NCI-H446 treated with DMSO at 0.1 percent for 48 hours (cell line): ENCODE results near the gene SLC25A22.

Source experiments
- DNase-seq: peaks from one replicate; lab custom pipeline; 2025; lab: John Stamatoyannopoulos, UW

The SLC25A22 gene

GRCh38 chr11:788953-789940, 8.8 kb downstream of the SLC25A22 start:
- no peak for DNase-seq

GRCh38 chr11:788009-788640, 10.0 kb downstream of the SLC25A22 start:
- DNase-seq: no peak

DNA sequence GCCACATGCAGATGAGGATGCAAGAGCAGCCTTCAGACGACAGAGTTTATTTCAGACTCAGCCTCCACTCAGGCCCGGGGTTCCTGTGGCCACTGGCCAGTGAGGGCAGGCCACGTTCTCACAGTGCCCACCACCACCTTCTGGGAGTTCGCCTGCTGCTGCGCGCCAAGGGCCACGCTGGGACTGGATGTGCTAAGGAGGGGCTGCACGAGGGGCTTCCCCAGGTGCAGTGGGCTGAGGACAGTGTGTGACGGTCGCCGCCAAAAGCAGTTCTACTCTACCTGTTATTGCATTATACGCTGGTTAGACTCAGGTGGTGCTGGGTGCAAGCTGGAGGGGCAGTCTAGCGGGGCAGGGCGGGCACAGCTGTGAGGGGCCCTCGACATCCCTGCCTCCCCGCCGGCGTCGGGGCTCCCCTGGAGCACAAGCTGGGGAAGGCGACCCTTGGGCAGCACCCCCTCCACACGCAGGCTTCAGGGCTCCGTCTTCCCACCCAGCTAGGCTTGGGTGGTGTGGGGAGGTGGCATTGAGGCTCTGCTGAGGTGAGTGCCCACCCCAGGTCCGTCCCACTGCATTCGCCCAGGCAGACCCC, 10.9 kb downstream of the SLC25A22 start:
- DNase-seq: no peak

DNA sequence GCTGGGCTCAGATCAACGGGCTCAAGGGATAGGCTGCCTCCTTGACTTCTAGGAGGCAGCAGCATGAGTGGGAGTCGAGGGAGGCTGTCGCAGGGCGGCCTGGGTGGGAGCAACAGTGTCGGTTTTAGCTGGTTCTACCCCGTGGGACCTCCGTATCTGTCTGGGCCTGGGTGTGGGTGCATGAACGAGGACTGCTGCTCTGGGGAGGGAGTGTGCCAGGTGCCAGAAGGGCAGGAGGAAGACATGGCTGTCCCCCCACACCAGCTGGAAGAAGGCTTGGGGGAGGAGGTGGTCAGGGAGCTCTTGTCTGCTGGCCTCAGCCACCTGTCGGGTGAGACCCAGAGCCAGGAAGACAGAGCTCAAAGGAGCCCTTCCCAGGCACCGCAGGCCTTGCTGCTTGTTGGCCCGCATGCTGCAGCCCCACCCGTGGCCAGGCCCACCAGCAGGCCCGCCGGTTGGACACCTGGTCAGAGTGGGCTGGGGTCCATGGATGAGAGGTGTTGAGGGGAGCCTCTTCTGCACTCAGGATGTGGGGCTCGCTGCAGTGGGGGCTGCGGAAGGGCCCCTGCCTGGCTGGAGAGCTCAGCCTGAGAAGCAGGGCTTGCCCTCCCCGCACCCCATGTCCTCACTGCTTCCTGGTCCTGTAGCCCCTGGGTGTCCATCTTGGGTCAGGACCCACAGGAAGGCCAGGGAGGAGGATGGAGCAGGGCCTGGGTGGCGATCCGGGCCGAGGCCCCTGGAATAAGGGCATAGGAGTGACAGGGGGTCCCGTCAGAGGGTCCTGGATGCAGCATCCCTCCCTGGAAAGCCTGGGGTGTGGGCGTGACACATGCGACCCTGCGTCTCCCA, 11.6 kb downstream of the SLC25A22 start:
- DNase-seq: no peak

DNA sequence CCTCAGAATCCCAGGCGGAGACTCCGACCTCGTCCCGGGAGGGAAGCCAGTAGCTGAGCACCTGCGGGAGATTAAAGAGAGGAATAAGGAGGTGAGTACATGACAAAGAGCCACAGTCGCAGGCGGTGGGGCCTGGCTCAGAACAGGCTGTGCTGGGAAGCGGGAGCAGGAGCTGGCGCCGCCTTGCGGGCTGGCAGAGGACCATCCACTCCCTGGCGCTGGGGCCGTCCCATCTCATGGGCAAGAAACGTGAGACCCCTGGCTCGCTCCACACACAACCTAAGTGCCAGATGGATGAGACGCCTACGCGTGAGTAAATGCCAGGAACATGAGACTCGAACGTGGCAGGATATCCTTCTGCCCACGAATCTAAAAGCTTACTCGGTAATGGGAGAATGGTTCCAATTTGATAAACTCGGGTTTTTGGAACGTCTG, 14.5 kb downstream of the SLC25A22 start:
- peak; percentile 90 for DNase-seq

DNA sequence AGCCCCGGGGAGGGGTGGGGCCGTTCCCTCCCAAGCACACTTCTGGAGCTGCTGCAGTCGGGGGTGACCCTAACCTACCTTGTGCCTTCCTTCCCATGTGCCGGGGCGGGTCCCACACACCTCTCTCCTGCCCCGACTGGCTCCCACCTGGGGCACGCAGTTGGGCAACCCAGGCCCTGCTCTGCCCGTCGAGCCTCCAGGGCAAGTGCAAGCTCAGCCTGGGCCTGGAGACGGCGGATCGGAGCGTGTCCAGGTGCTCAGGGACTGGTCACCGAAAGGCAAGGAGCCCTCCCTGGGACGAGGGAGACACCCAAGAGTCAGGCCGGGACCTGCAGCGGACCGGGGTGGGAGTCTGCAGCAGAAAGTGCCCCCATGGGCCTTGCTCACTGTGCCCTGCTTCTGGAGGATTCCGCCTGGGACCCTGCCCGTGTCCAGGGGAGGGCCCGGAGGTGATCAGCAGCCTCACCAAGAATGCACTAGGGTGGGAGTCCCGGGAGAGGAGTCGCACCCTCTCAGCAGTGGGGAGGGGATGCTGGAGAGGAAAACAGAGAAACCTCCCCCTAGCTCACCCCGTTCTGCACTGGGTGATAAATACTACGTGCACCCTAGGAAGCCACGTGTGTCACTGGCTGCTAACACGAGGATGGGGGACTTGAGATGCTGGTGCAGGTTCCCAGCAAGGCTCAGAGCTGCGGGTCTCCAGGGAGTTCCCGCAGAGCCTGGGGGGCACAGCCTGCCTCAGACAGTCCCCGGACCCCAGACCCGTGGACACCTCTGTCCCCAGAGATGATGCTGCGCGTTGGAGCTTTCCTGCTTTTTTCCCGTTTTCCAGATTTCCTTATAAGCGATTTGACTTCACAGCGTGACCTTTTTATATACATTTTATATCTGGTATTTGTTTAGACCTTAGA, 15.6 kb downstream of the SLC25A22 start:
- DNase-seq: no peak

GRCh38 chr11:779955-780532, 18.0 kb downstream of the SLC25A22 start:
- no peak for DNase-seq

- no peak for DNase-seq
Observed at GRCh38 chr11:778976-779954, 18.8 kb downstream of the SLC25A22 start.

DNA sequence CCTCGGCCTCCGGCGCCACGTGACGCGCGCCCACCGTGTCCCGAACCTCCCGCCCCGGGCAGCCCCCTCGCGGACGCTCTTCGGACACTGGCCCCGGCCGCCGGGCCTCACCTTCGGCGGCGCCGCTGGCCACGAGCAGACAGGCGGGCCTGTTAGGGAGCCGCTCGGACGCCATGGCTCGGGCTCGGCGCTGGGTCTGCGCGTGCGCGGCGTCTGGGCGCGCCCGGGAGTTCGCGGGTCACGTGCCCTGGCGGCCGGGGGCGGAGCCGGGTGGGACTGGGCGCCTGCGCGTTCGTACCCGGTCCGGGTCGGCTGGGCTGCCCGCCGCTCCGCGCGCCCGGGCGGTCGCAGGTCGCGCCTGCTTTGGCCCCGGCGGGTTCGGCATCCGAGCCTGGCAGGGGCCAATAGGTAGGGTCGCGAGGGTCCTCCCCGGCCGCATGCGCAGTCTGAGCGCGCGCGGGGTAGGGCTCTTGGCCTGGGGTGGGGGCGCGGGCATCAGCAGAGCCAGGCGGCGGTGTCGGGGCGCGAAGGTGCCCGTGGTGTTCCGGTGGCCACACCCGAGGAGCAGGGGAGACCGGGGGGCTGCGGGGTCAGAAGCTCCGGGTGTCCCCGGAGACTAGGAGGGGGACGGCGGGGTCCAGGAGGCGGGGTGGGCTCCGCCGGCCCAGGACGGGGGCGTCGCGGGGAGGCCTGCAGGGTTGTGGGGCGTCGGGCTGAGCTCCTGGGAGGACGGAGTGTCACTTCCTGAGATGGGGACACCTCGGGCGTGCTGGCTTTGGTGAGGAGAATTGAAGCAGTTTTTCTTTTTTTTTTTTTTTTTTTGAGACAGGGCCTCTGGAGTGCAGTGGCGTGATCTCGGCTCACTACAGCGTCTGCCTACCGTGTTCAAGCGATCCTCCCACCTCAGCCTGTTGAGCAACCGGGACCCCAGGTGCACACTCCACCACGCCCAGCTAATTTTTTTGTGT, 20.5 kb downstream of the SLC25A22 start, which contains the start of gene GATD1:
Gene GATD1 (minus strand): TSS at position 200 of the 968 bp plus-strand sequence. CDS start 25 bp downstream, at position 175.
- peak; percentile 72 for DNase-seq

- DNase-seq: no peak
Observed at GRCh38 chr11:776561-777287, 21.4 kb downstream of the SLC25A22 start.

- no peak for DNase-seq
Observed at GRCh38 chr11:776263-776560, 21.9 kb downstream of the SLC25A22 start.

GRCh38 chr11:774873-775592, 23.0 kb downstream of the SLC25A22 start:
- no peak for DNase-seq

DNA sequence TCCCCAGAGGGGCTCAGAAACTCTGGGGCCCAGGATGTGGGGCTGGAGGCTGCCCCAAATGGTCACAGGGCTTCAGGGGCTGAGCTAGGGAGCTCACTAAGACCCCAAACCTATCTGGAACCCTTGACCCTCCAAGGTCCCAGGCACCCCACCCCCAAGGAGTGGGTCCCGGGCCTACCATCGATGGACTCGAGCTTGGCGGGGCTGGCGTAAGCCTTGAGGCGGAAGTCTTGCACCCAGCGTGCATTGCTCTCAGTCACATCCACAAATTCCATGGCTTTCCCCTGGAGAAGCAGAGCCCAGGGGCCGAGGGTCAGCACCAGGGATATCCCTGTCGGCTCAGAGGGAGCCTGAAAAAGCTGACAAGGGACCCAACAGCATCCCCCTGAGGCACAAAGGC, 24.3 kb downstream of the SLC25A22 start:
- DNase-seq: no peak

GRCh38 chr11:773425-773824, 24.7 kb downstream of the SLC25A22 start:
- DNase-seq: no peak

DNA sequence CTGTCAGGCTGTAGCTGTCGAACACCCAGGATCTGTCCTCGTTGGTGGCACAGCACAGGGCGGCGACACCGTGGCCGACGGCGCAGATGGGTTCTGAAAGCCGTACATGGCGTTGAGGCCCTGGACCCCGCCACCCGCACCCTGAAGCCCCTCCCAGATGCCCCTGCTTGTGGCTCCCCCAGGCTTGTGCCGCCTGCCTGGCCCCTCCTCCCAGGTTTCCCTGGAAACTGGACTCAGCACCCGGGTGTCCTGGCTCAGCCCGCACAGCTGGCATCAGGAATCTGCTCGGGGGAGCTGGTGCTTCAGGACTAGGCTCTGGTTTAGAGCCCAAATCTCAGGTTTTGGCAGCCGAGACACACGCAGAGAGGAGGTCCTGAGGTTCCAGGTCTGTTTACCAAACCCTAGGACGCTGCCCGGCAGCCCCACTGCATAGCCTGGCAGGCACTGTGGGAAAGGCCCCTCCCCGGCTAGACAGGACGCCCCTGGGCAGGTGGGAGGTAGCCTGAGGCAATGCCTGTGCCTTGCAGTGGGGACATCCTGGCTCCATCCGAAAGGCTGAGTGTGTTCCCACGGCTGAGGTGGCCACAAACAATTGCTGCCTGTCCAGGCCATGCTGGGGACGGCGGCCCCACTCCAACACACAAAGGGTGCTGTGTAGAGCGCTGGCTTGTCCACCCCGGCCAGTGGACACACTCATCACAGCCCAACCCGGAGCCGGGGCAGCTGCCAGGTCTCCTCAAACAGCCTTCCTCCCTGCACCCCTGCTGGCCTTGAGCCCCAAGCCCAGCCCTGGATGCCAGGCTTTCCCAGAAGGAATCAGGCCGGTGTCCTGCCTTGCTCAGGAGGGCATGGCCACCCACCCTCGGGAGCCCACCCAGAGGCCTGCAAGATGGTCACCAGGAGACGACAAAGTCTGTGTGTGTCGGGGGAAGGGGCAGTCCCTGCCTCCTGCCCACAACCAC, 25.4 kb downstream of the SLC25A22 start:
- DNase-seq: no peak
